Stimulated activated CD4-positive, alpha-beta T cell treated with anti-CD3 and anti-CD28 coated beads, Interleukin-2, amount 100 ng/mL, for 48 hours (primary cell): ENCODE data around the gene MT1G.
"Not testable (repeated sequence)": the region's sequence is repeated elsewhere in the genome, so short reads cannot be mapped to it uniquely, and the experiment has no call there.

Experiments
- DNase-seq, 2 donors: peaks; one replicate each; pipeline ENCODE4 v3.0.0-alpha.2; 2020

The MT1G gene

GRCh38 chr16:56667581-56668571, at the start of gene MT1G:
MT1G (minus strand) TSS chr16:56668065; CDS start chr16:56667993, 72 bp downstream.
- DNase-seq, result peak in 1 of 2 donors; percentile 30

GRCh38 chr16:56717532-56717931, 49.7 kb upstream of the MT1G start:
- not testable (repeated sequence) for DNase-seq

- no peak for DNase-seq
Measured at GRCh38 chr16:56716761-56717160, 48.9 kb upstream of the MT1G start.

- no peak for DNase-seq
Measured at GRCh38 chr16:56715126-56715525, 47.3 kb upstream of the MT1G start.

GRCh38 chr16:56713794-56714193, 45.9 kb upstream of the MT1G start:
- no peak for DNase-seq

- no peak for DNase-seq
Measured at GRCh38 chr16:56711862-56712261, 44.0 kb upstream of the MT1G start.

- no peak for DNase-seq
Measured at GRCh38 chr16:56710181-56710737, 42.4 kb upstream of the MT1G start.

GRCh38 chr16:56709443-56710040, 41.7 kb upstream of the MT1G start:
- DNase-seq, result no peak

- no peak for DNase-seq
Measured at GRCh38 chr16:56708525-56709442, 40.9 kb upstream of the MT1G start.

- DNase-seq, result no peak
Measured at GRCh38 chr16:56702836-56703235, 35.0 kb upstream of the MT1G start.

- DNase-seq, result no peak
Measured at GRCh38 chr16:56701534-56701933, 33.7 kb upstream of the MT1G start.

- no peak for DNase-seq
Measured at GRCh38 chr16:56700631-56701030, 32.8 kb upstream of the MT1G start.

- no peak for DNase-seq
Measured at GRCh38 chr16:56700195-56700594, 32.3 kb upstream of the MT1G start.

GRCh38 chr16:56697456-56698155, 29.7 kb upstream of the MT1G start:
- no peak for DNase-seq

GRCh38 chr16:56695246-56695645, 27.4 kb upstream of the MT1G start:
- DNase-seq, result no peak

- no peak for DNase-seq
Measured at GRCh38 chr16:56691885-56692284, 24.0 kb upstream of the MT1G start.

- no peak for DNase-seq
Measured at GRCh38 chr16:56690420-56691122, 22.7 kb upstream of the MT1G start.

GRCh38 chr16:56689171-56689570, 21.3 kb upstream of the MT1G start:
- no peak for DNase-seq

GRCh38 chr16:56688762-56689161, 20.9 kb upstream of the MT1G start:
- no peak for DNase-seq

- no peak for DNase-seq
Measured at GRCh38 chr16:56686758-56687157, 18.9 kb upstream of the MT1G start.

GRCh38 chr16:56684926-56685590, 17.2 kb upstream of the MT1G start:
- DNase-seq, result no peak
